ENCODE results near the gene BPIFB6.

DNA sequence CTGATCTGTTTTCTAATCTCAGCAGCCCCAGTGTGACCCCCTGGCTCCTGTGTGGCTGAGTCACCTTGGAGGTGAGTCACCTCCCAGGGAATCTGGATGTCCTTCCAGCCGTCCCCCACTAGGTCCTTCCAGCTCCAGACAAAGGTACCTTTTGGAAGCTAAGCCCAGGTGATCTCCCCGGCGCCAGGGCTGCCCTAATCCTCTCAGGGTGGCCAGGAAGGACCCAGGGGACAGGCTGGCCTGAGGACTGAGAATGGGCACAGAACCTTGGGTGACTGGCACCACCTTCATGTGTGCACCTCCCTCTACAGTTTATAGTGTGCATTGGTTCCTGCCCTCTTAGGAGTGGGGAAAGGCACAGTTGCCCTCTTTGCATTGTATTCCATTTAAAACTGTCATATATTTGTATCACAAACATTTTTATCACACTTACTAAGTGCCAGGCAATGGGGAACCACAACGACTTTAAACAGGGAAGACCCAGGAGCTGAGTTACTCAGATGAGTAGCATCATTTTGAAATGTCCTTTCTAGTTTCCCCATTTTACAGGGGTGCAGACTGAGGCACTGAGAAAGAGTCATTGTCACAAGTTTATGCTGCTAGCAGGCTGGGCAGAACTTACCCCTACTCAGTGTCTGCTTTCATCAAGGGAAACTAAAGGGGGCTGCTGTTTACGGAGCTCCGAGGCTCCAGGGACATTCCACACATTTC lies 45.4 kb downstream of the BPIFB6 start:
- no peak for TF ChIP-seq SIN3A (IDR thresholded peaks at IDR 0.05; ENCODE audit: borderline replicate concordance, insufficient read depth, low read length)
- no peak for TF ChIP-seq REST (IDR thresholded peaks at IDR 0.05; ENCODE audit: insufficient read depth in 1 of 2, low read depth in 2 of 2, low read length in 2 of 2)
- TF ChIP-seq TAF1 (IDR thresholded peaks at IDR 0.05; ENCODE audit: borderline replicate concordance, insufficient read depth, low read length) = no peak
- TF ChIP-seq POLR2AphosphoS5 (IDR thresholded peaks at IDR 0.05; ENCODE audit: low read depth, low read length) = no peak
- no peak for TF ChIP-seq FOXP2 (optimal IDR thresholded peaks at IDR 0.05; ENCODE audit: borderline replicate concordance, extremely low read depth, extremely low read length, insufficient read depth)

Data from PFSK-1 (cell line).